ENCODE results near the gene ORC4. TPM values are rescaled to one million over a fixed set of nuclear protein-coding genes. Genes with fewer than 3 reads are reported as not detected.

Gene ORC4
- total and polyA plus RNA-seq, 2 experiments from 2014 or later, result 44.0 to 72.6 TPM

GRCh38 chr2:147934881-147935620 lies 85.5 kb downstream of the ORC4 start:
- Histone ChIP-seq H3K36me3 (peaks cover 34% of the 10 kb centered on the region), H3K27ac (no peak overlapping the region), H3K27me3 (no peaks in the 10 kb centered on the region), H3K9me3 (ENCODE audit: low read depth) (no peaks in the 10 kb centered on the region), H3K4me1 (ENCODE audit: low read depth) (no peaks in the 10 kb centered on the region), H3K4me3 (no peak overlapping the region)
- no peak for DNase-seq (ENCODE audit: low read depth in 1 of 2, low spot score in 1 of 2)
- no peak for TF ChIP-seq CTCF (IDR thresholded peaks at IDR 0.05; ENCODE audit: low read depth, low read length)

- Histone ChIP-seq H3K9me3 (ENCODE audit: low read depth) (no peaks in the 10 kb centered on the region), H3K27me3 (no peaks in the 10 kb centered on the region), H3K36me3 (peaks cover 34% of the 10 kb centered on the region), H3K4me3 (no peak overlapping the region), H3K4me1 (ENCODE audit: low read depth) (no peaks in the 10 kb centered on the region), H3K27ac (no peak overlapping the region)
- TF ChIP-seq CTCF (IDR thresholded peaks at IDR 0.05; ENCODE audit: low read depth, low read length), result no peak
- DNase-seq (ENCODE audit: low read depth in 1 of 2, low spot score in 1 of 2), result no peak
Observed at GRCh38 chr2:147933931-147934330, 86.6 kb downstream of the ORC4 start.

GRCh38 chr2:147927053-147927588 lies 93.4 kb downstream of the ORC4 start:
- no peak for TF ChIP-seq CTCF (IDR thresholded peaks at IDR 0.05; ENCODE audit: low read depth, low read length)
- Histone ChIP-seq H3K27ac (no peak overlapping the region), H3K4me1 (ENCODE audit: low read depth) (no peaks in the 10 kb centered on the region), H3K36me3 (peaks cover 10% of the 10 kb centered on the region), H3K27me3 (no peaks in the 10 kb centered on the region), H3K4me3 (no peak overlapping the region), H3K9me3 (ENCODE audit: low read depth) (no peaks in the 10 kb centered on the region)
- no peak for DNase-seq (ENCODE audit: low read depth in 1 of 2, low spot score in 1 of 2)

GRCh38 chr2:147925886-147926285 lies 94.7 kb downstream of the ORC4 start:
- H3K27me3 ChIP-seq, result no peaks in the 10 kb centered on the region
- H3K4me1 ChIP-seq (ENCODE audit: low read depth), result no peaks in the 10 kb centered on the region
- no peak overlapping the region for H3K27ac ChIP-seq
- H3K9me3 ChIP-seq (ENCODE audit: low read depth), result no peaks in the 10 kb centered on the region
- TF ChIP-seq CTCF (IDR thresholded peaks at IDR 0.05; ENCODE audit: low read depth, low read length), result no peak
- H3K4me3 ChIP-seq, result no peak overlapping the region
- H3K36me3 ChIP-seq, result peaks cover 11% of the 10 kb centered on the region
- peak in 1 of 2 donors; percentile 76 for DNase-seq (ENCODE audit: low read depth in 1 of 2, low spot score in 1 of 2)

- Histone ChIP-seq H3K36me3 (peaks cover 11% of the 10 kb centered on the region), H3K4me1 (ENCODE audit: low read depth) (no peaks in the 10 kb centered on the region), H3K9me3 (ENCODE audit: low read depth) (no peaks in the 10 kb centered on the region), H3K27ac (no peak overlapping the region), H3K4me3 (no peak overlapping the region), H3K27me3 (no peaks in the 10 kb centered on the region)
- TF ChIP-seq CTCF (IDR thresholded peaks at IDR 0.05; ENCODE audit: low read depth, low read length), result no peak
- DNase-seq (ENCODE audit: low read depth in 1 of 2, low spot score in 1 of 2), result peak in 1 of 2 donors; percentile 25
Observed at GRCh38 chr2:147924647-147925046, 95.9 kb downstream of the ORC4 start.

All from cardiac muscle cell (in vitro differentiated cells and primary cell).